Stimulated activated naive CD8-positive, alpha-beta T cell treated with anti-CD3 and anti-CD28 coated beads, Interleukin-15, Interleukin-2, amounts not matched to agents 100 ng/mL and 50 ng/mL, for 24 hours (primary cell): ENCODE measurements around the gene PAX3.

Experiments used
- H3K27ac Mint-ChIP-seq: one replicate; pipeline ENCODE4 v1.8.0; 2021; ENCODE audit warnings: mild to moderate bottlenecking, mixed read lengths
- H3K27me3 Mint-ChIP-seq: one replicate; pipeline ENCODE4 v1.8.0; 2021; ENCODE audit warnings: mixed read lengths
- H3K36me3 Mint-ChIP-seq: one replicate; pipeline ENCODE4 v1.8.0; 2021; ENCODE audit warnings: low read depth, mixed read lengths
- H3K4me1 Mint-ChIP-seq: one replicate; pipeline ENCODE4 v1.8.0; 2021; ENCODE audit warnings: low read depth, mixed read lengths
- H3K4me3 Mint-ChIP-seq: one replicate; pipeline ENCODE4 v1.8.0; 2021; ENCODE audit warnings: mild to moderate bottlenecking, mixed read lengths
- H3K9me3 Mint-ChIP-seq: one replicate; pipeline ENCODE4 v1.8.0; 2021; ENCODE audit warnings: mixed read lengths

PAX3 gene

GRCh38 chr2:222280795-222281194 lies 18.0 kb downstream of the PAX3 start:
- no peaks in the 10 kb centered on the region for H3K36me3 Mint-ChIP-seq
- no peaks in the 10 kb centered on the region for H3K9me3 Mint-ChIP-seq
- no peak overlapping the region for H3K4me3 Mint-ChIP-seq
- H3K27me3 Mint-ChIP-seq, result peaks cover 24% of the 10 kb centered on the region
- H3K27ac Mint-ChIP-seq, result no peak overlapping the region
- no peaks in the 10 kb centered on the region for H3K4me1 Mint-ChIP-seq

GRCh38 chr2:222272446-222273015 lies 26.3 kb downstream of the PAX3 start:
- Mint-ChIP-seq H3K4me1 (no peaks in the 10 kb centered on the region), H3K9me3 (no peaks in the 10 kb centered on the region), H3K4me3 (no peak overlapping the region), H3K36me3 (no peaks in the 10 kb centered on the region), H3K27me3 (peaks cover 15% of the 10 kb centered on the region), H3K27ac (no peak overlapping the region)

GRCh38 chr2:222271854-222272253 lies 26.9 kb downstream of the PAX3 start:
- Mint-ChIP-seq H3K4me1 (no peaks in the 10 kb centered on the region), H3K9me3 (no peaks in the 10 kb centered on the region), H3K27ac (no peak overlapping the region), H3K27me3 (peaks cover 15% of the 10 kb centered on the region), H3K4me3 (no peak overlapping the region), H3K36me3 (no peaks in the 10 kb centered on the region)

- Mint-ChIP-seq H3K4me3 (no peak overlapping the region), H3K9me3 (no peaks in the 10 kb centered on the region), H3K27me3 (peaks cover 11% of the 10 kb centered on the region), H3K36me3 (no peaks in the 10 kb centered on the region), H3K4me1 (no peaks in the 10 kb centered on the region), H3K27ac (no peak overlapping the region)
These were observed 28.4 kb downstream of the PAX3 start for GRCh38 chr2:222270396-222270795.

- no peaks in the 10 kb centered on the region for H3K4me1 Mint-ChIP-seq
- no peak overlapping the region for H3K27ac Mint-ChIP-seq
- H3K36me3 Mint-ChIP-seq, result no peaks in the 10 kb centered on the region
- peaks cover 11% of the 10 kb centered on the region for H3K27me3 Mint-ChIP-seq
- H3K9me3 Mint-ChIP-seq, result peaks cover 4% of the 10 kb centered on the region
- no peak overlapping the region for H3K4me3 Mint-ChIP-seq
These were observed 29.7 kb downstream of the PAX3 start for GRCh38 chr2:222269132-222269531.

GRCh38 chr2:222268311-222268990 lies 30.3 kb downstream of the PAX3 start:
- no peaks in the 10 kb centered on the region for H3K4me1 Mint-ChIP-seq
- no peaks in the 10 kb centered on the region for H3K36me3 Mint-ChIP-seq
- H3K27ac Mint-ChIP-seq, result no peak overlapping the region
- H3K4me3 Mint-ChIP-seq, result no peak overlapping the region
- H3K27me3 Mint-ChIP-seq, result peaks cover 9% of the 10 kb centered on the region
- H3K9me3 Mint-ChIP-seq, result peaks cover 4% of the 10 kb centered on the region

- no peaks in the 10 kb centered on the region for H3K36me3 Mint-ChIP-seq
- peaks cover 4% of the 10 kb centered on the region for H3K9me3 Mint-ChIP-seq
- H3K27me3 Mint-ChIP-seq, result peaks cover 7% of the 10 kb centered on the region
- H3K4me1 Mint-ChIP-seq, result no peaks in the 10 kb centered on the region
- H3K27ac Mint-ChIP-seq, result no peak overlapping the region
- H3K4me3 Mint-ChIP-seq, result no peak overlapping the region
These were observed 33.9 kb downstream of the PAX3 start for GRCh38 chr2:222264791-222265320.

GRCh38 chr2:222261504-222261903 lies 37.3 kb downstream of the PAX3 start:
- Mint-ChIP-seq H3K4me3 (no peak overlapping the region), H3K27me3 (peaks cover 13% of the 10 kb centered on the region), H3K9me3 (peaks cover 4% of the 10 kb centered on the region), H3K27ac (no peak overlapping the region), H3K4me1 (no peaks in the 10 kb centered on the region), H3K36me3 (no peaks in the 10 kb centered on the region)

GRCh38 chr2:222257645-222258044 lies 41.2 kb downstream of the PAX3 start:
- Mint-ChIP-seq H3K4me1 (no peaks in the 10 kb centered on the region), H3K4me3 (no peak overlapping the region), H3K27ac (no peak overlapping the region), H3K27me3 (peaks cover 15% of the 10 kb centered on the region), H3K9me3 (no peaks in the 10 kb centered on the region), H3K36me3 (no peaks in the 10 kb centered on the region)

GRCh38 chr2:222256250-222256649 lies 42.5 kb downstream of the PAX3 start:
- Mint-ChIP-seq H3K27ac (no peak overlapping the region), H3K9me3 (no peaks in the 10 kb centered on the region), H3K27me3 (peaks cover 12% of the 10 kb centered on the region)

GRCh38 chr2:222255090-222255489 lies 43.7 kb downstream of the PAX3 start:
- H3K4me1 Mint-ChIP-seq, result no peaks in the 10 kb centered on the region
- H3K4me3 Mint-ChIP-seq, result no peak overlapping the region
- H3K27ac Mint-ChIP-seq, result no peak overlapping the region
- H3K27me3 Mint-ChIP-seq, result peaks cover 12% of the 10 kb centered on the region
- no peaks in the 10 kb centered on the region for H3K36me3 Mint-ChIP-seq
- H3K9me3 Mint-ChIP-seq, result no peaks in the 10 kb centered on the region

More at GRCh38 chr2:222256250-222256649, 42.5 kb downstream of the PAX3 start:
- Mint-ChIP-seq H3K36me3 (no peaks in the 10 kb centered on the region), H3K4me3 (no peak overlapping the region), H3K4me1 (no peaks in the 10 kb centered on the region)

- H3K27me3 Mint-ChIP-seq, result no peaks in the 10 kb centered on the region
- H3K27ac Mint-ChIP-seq, result no peak overlapping the region
- H3K4me1 Mint-ChIP-seq, result no peaks in the 10 kb centered on the region
- H3K4me3 Mint-ChIP-seq, result no peak overlapping the region
- H3K36me3 Mint-ChIP-seq, result no peaks in the 10 kb centered on the region
- no peaks in the 10 kb centered on the region for H3K9me3 Mint-ChIP-seq
These were observed 48.5 kb downstream of the PAX3 start for GRCh38 chr2:222250313-222250712.

GRCh38 chr2:222249444-222249843 lies 49.4 kb downstream of the PAX3 start:
- Mint-ChIP-seq H3K36me3 (no peaks in the 10 kb centered on the region), H3K4me1 (no peaks in the 10 kb centered on the region), H3K27me3 (no peaks in the 10 kb centered on the region), H3K4me3 (no peak overlapping the region), H3K27ac (no peak overlapping the region), H3K9me3 (no peaks in the 10 kb centered on the region)

GRCh38 chr2:222248818-222249217 lies 50.0 kb downstream of the PAX3 start:
- H3K4me3 Mint-ChIP-seq, result no peak overlapping the region
- H3K36me3 Mint-ChIP-seq, result no peaks in the 10 kb centered on the region
- H3K27ac Mint-ChIP-seq, result no peak overlapping the region
- H3K27me3 Mint-ChIP-seq, result peaks cover 3% of the 10 kb centered on the region
- H3K4me1 Mint-ChIP-seq, result no peaks in the 10 kb centered on the region
- H3K9me3 Mint-ChIP-seq, result peaks cover under 1% of the 10 kb centered on the region

- H3K27me3 Mint-ChIP-seq, result peaks cover 6% of the 10 kb centered on the region
- no peaks in the 10 kb centered on the region for H3K36me3 Mint-ChIP-seq
- H3K27ac Mint-ChIP-seq, result no peak overlapping the region
- peaks cover 5% of the 10 kb centered on the region for H3K9me3 Mint-ChIP-seq
- no peaks in the 10 kb centered on the region for H3K4me1 Mint-ChIP-seq
- H3K4me3 Mint-ChIP-seq, result no peak overlapping the region
These were observed 50.5 kb downstream of the PAX3 start for GRCh38 chr2:222248256-222248655.

GRCh38 chr2:222242532-222242931 lies 56.3 kb downstream of the PAX3 start:
- Mint-ChIP-seq H3K27ac (no peak overlapping the region), H3K4me1 (no peaks in the 10 kb centered on the region), H3K4me3 (no peak overlapping the region), H3K27me3 (peaks cover 35% of the 10 kb centered on the region), H3K36me3 (no peaks in the 10 kb centered on the region), H3K9me3 (peaks cover 5% of the 10 kb centered on the region)
